HCT116 (cell line): ENCODE measurements around the gene HSD3B7. TPM values are rescaled to one million over a fixed set of nuclear protein-coding genes. Genes with fewer than 3 reads are reported as not detected.

Source experiments
- ATAC-seq: fragments of 200-7000 bp; cut with Tn5 transposase; 2 replicates; pipeline ENCODE4 v1.9.1; 2020; ENCODE audit warnings: mild to moderate bottlenecking, moderate library complexity
- BruUV-seq: library from RNA; stranded (reverse); fragments of 400-500 nt; replicated peaks from 2 replicates; lab custom pipeline; 2021; lab: Mats Ljungman, UMichigan
- CTCF ChIA-PET: fragments of 300-600 bp; sonication (Branson Sonifier 250); formaldehyde crosslinking; loops from one replicate; lab custom pipeline; 2021; ENCODE audit warnings: antibody characterized with exemption; lab: Charles Lee
- POLR2A ChIA-PET: fragments of 300-600, 350-600 bp; sonication (Branson Sonifier 250); formaldehyde crosslinking; loops from one replicate; lab custom pipeline; 2021; ENCODE audit warnings: antibody characterized with exemption; lab: Charles Lee
- RAD21 ChIA-PET, 2 experiments: fragments of 300-600 bp; sonication (Branson Sonifier 250); formaldehyde crosslinking; loops; one replicate each; lab custom pipeline; 2023; ENCODE audit warnings: low total read pairs in 2 of 2; ENCODE audit not compliant: uncharacterized antibody in 2 of 2, unreplicated experiment in 2 of 2, low non-redundant PET in 1 of 2; lab: Charles Lee
- DNase-seq: peaks from one replicate; pipeline ENCODE4 v3.0.0-alpha.2; 2010; ENCODE audit warnings: low read depth, low spot score
- H2AFZ ChIP-seq: fragments of 200-600 bp; shearing (Covaris generic), sonication (generic); 2 replicates; pipeline ENCODE4 v1.6.1; 2017; ENCODE audit warnings: low read depth, mixed run types, mixed read lengths, antibody characterized with exemption, low read length; ENCODE audit not compliant: poor library complexity, severe bottlenecking
- H3K27ac ChIP-seq: 2 replicates; pipeline ENCODE4 v1.5.1; 2012; ENCODE audit warnings: low read depth, low read length
- H3K27me3 ChIP-seq: fragments of 200-600 bp; sonication (generic); 2 replicates; pipeline ENCODE4 v1.6.1; 2016; ENCODE audit warnings: mixed run types, low read length, mixed read lengths; ENCODE audit not compliant: insufficient read depth
- H3K36me3 ChIP-seq, 2 experiments: fragments of 200-500 bp in 1 of 2; fragments of 200-600 bp in 1 of 2; sonication (Bioruptor generic) in 1 of 2; sonication (generic) in 1 of 2; 2 replicates each; pipeline versions ENCODE4 v1.5.1 to v1.6.1; 2014 to 2016; ENCODE audit warnings: low read length in 2 of 2, inconsistent platforms in 1 of 2, mixed read lengths in 1 of 2, mixed run types in 1 of 2; ENCODE audit not compliant: insufficient read depth in 2 of 2, control insufficient read depth in 1 of 2
- H3K4me1 ChIP-seq, 2 experiments: fragments of 200-600 bp in 1 of 2; sonication (generic) in 1 of 2; 2 replicates each; pipeline versions ENCODE4 v1.5.1 to v1.6.1; 2012 to 2017; ENCODE audit warnings: low read length in 2 of 2, inconsistent platforms in 1 of 2, mild to moderate bottlenecking in 1 of 2, mixed read lengths in 1 of 2, mixed run types in 1 of 2, moderate library complexity in 1 of 2; ENCODE audit not compliant: insufficient read depth in 2 of 2, control insufficient read depth in 1 of 2
- H3K4me2 ChIP-seq: fragments of 200-600 bp; sonication (generic); 2 replicates; pipeline ENCODE4 v1.6.1; 2017; ENCODE audit warnings: mixed run types, low read length, mixed read lengths
- H3K4me3 ChIP-seq, 2 experiments: fragments of 200-600 bp in 1 of 2; sonication (generic) in 1 of 2; replicated peaks in 1 of 2; 2 replicates each; pipeline ENCODE4 v1.5.1; 2011 to 2016; ENCODE audit warnings: low read length in 2 of 2, control low read depth in 1 of 2, low read depth in 1 of 2, mild to moderate bottlenecking in 1 of 2, mixed read lengths in 1 of 2, mixed run types in 1 of 2
- H3K79me2 ChIP-seq: fragments of 200-600 bp; sonication (generic); 2 replicates; pipeline ENCODE4 v1.6.1; 2017; ENCODE audit warnings: mild to moderate bottlenecking, mixed run types, low read length, moderate library complexity, mixed read lengths; ENCODE audit not compliant: insufficient read depth
- H3K9ac ChIP-seq: fragments of 200-600 bp; sonication (generic); 2 replicates; pipeline ENCODE4 v1.6.1; 2016; ENCODE audit warnings: low read length, mixed read lengths
- H3K9me2 ChIP-seq: fragments of 200-600 bp; sonication (generic), shearing (Covaris generic); 2 replicates; pipeline ENCODE4 v1.6.1; 2017; ENCODE audit warnings: mixed run types, mild to moderate bottlenecking, moderate library complexity; ENCODE audit not compliant: insufficient read depth
- H3K9me3 ChIP-seq, 2 experiments: fragments of 200-500 bp in 1 of 2; fragments of 200-600 bp in 1 of 2; sonication (Bioruptor generic) in 1 of 2; sonication (generic) in 1 of 2; 2 replicates each; pipeline ENCODE4 v1.6.1; 2014 to 2017; ENCODE audit warnings: low read length in 2 of 2, mixed read lengths in 2 of 2, inconsistent platforms in 1 of 2, low read depth in 1 of 2, mild to moderate bottlenecking in 1 of 2, mixed run types in 1 of 2, moderate library complexity in 1 of 2; ENCODE audit not compliant: control insufficient read depth in 1 of 2, insufficient read depth in 1 of 2
- H4K20me1 ChIP-seq: fragments of 200-600 bp; sonication (generic), shearing (Covaris generic); 2 replicates; pipeline ENCODE4 v1.6.1; 2017; ENCODE audit warnings: mixed run types, mild to moderate bottlenecking, moderate library complexity; ENCODE audit not compliant: insufficient read depth
- CBX3 ChIP-seq: IDR thresholded peaks from 2 replicates; pipeline ENCODE4 v1.6.1; 2012; ENCODE audit warnings: low read depth
- CEBPB ChIP-seq: IDR thresholded peaks from 2 replicates; pipeline ENCODE4 v1.6.1; 2012; ENCODE audit warnings: low read depth
- CTCF ChIP-seq, 3 experiments: fragments of 200-600 bp in 1 of 3; sonication (generic) in 1 of 3; IDR thresholded peaks in 2 of 3; conservative IDR thresholded peaks in 1 of 3; 2 replicates each; pipeline ENCODE4 v1.5.1; 2012 to 2017; ENCODE audit warnings: low read depth in 2 of 3, low read length in 2 of 3, antibody characterized with exemption in 1 of 3, borderline replicate concordance in 1 of 3, control low read depth in 1 of 3, mild to moderate bottlenecking in 1 of 3, mixed read lengths in 1 of 3, mixed run types in 1 of 3, moderate library complexity in 1 of 3; ENCODE audit not compliant: insufficient read depth in 1 of 3
- EGR1 ChIP-seq: IDR thresholded peaks from 2 replicates; pipeline ENCODE4 v1.6.1; 2012; ENCODE audit warnings: low read depth
- ELF1 ChIP-seq: IDR thresholded peaks from 2 replicates; pipeline ENCODE4 v1.6.1; 2012; ENCODE audit warnings: low read depth, borderline replicate concordance
- EZH2 ChIP-seq: fragments of 200-600 bp; sonication (generic); IDR thresholded peaks from 2 replicates; pipeline ENCODE4 v1.6.1; 2017; ENCODE audit warnings: antibody characterized with exemption, mixed run types
- FOSL1 ChIP-seq: IDR thresholded peaks from 2 replicates; pipeline ENCODE4 v1.6.1; 2012; ENCODE audit warnings: low read depth
- JUND ChIP-seq: IDR thresholded peaks from 2 replicates; pipeline ENCODE4 v1.6.1; 2012
- POLR2AphosphoS5 ChIP-seq: IDR thresholded peaks from 2 replicates; pipeline ENCODE4 v1.6.1; 2011; ENCODE audit warnings: mild to moderate bottlenecking, low read depth, low read length, moderate library complexity
- RAD21 ChIP-seq: IDR thresholded peaks from 2 replicates; pipeline ENCODE4 v1.6.1; 2012; ENCODE audit warnings: low read depth, mild to moderate bottlenecking
- REST ChIP-seq: IDR thresholded peaks from 2 replicates; pipeline ENCODE4 v1.6.1; 2012; ENCODE audit warnings: low read depth
- SIN3A ChIP-seq: IDR thresholded peaks from 2 replicates; pipeline ENCODE4 v1.6.1; 2012; ENCODE audit warnings: low read depth
- SRF ChIP-seq: IDR thresholded peaks from 2 replicates; pipeline ENCODE4 v1.6.1; 2012; ENCODE audit warnings: low read depth
- TCF7L2 ChIP-seq: IDR thresholded peaks from 2 replicates; pipeline ENCODE4 v1.7.0; 2011; ENCODE audit warnings: borderline replicate concordance, inconsistent platforms; ENCODE audit not compliant: insufficient read depth, insufficient read length; ENCODE audit errors: extremely low read depth
- ZBTB33 ChIP-seq: IDR thresholded peaks from 2 replicates; pipeline ENCODE4 v1.6.1; 2011; ENCODE audit warnings: mild to moderate bottlenecking, low read length, moderate library complexity; ENCODE audit not compliant: insufficient replicate concordance; ENCODE audit errors: extremely low read depth
- ZFX ChIP-seq: fragments of 450-650 bp; IDR thresholded peaks from 2 replicates; pipeline ENCODE4 v1.6.1; 2017
- ZNF274 ChIP-seq: fragments of 200-500 bp; sonication (Bioruptor generic); IDR thresholded peaks from 2 replicates; pipeline ENCODE4 v1.6.1; 2014; ENCODE audit warnings: mild to moderate bottlenecking, low read depth, low read length, inconsistent platforms
- intact Hi-C: fragments of 100-400 bp; cut with micrococcal nuclease; formaldehyde crosslinking; loops from 2 replicates; pipeline ENCODE4 v1.10.0; 2022
- total RNA-seq: library from RNA; stranded (reverse); gene quantifications from one replicate; pipeline ENCODE4 v1.2.1, GENCODE V29; 2021; ENCODE audit not compliant: unreplicated experiment

HSD3B7 gene
- total RNA-seq, 1 experiment from 2014 or later = 8.6 TPM

GRCh38 chr16:30982548-30983288 is 2.3 kb upstream of the HSD3B7 start:
- Histone ChIP-seq H3K27ac (no peak overlapping the region), H3K4me1 (peaks cover 0 to 14% of the 10 kb centered on the region in 2 experiments; a peak in 3 of 4 replicates), H3K27me3 (no peaks in the 10 kb centered on the region), H2AFZ (no peak overlapping the region), H3K4me3 (no peak overlapping the region), H3K79me2 (no peaks in the 10 kb centered on the region; the same call in 1 of the 2 replicates), H3K9me2 (no peaks in the 10 kb centered on the region), H3K9me3 (no peaks in the 10 kb centered on the region), H3K9ac (no peak overlapping the region), H3K36me3 (peaks cover 2 to 12% of the 10 kb centered on the region in 2 experiments; a peak in 3 of 4 replicates), H4K20me1 (no peaks in the 10 kb centered on the region), H3K4me2 (no peak overlapping the region)
- DNase-seq = no peak
- ChIA-PET CTCF (interaction anchor here (1.6 to 4.0 kb wide), 2 partner anchors 351 to 460 kb away, joined by 5 to 12 read pairs; partner anchors contain the start of gene ZNF843), POLR2A (no interaction called here), RAD21 (interaction anchor here in 1 of 2 experiments (1.2 kb wide), 1 partner anchor 90 kb away, joined by 3 read pairs; no protein-coding TSS in a partner anchor)
- intact Hi-C loops = loop anchor here (10.0 kb wide), 1 partner anchor 712 kb away; no protein-coding TSS in a partner anchor
- BruUV-seq = no TSS peak
- TF ChIP-seq FOSL1 (no peak), EZH2 (no peak), TCF7L2 (no peak), JUND (no peak), REST (no peak), POLR2AphosphoS5 (no peak), SIN3A (no peak), EGR1 (no peak), CBX3 (no peak), CTCF (IDR thresholded peaks at IDR 0.05 in 2 of 3, conservative IDR thresholded peaks at IDR 0.05 in 1 of 3; ENCODE audit: borderline replicate concordance in 1 of 3, insufficient read depth in 1 of 3, low read depth in 2 of 3, low read length in 2 of 3) (no peak), SRF (no peak), CEBPB (no peak), ZFX (no peak), ZNF274 (no peak), ELF1 (no peak), RAD21 (no peak), ZBTB33 (no peak)
- ATAC-seq = no peak
